GM12872 (cell line): ENCODE data around the gene TM4SF5.

Experiments
- TF ChIP-seq, protein P1 (sequence below): IDR thresholded peaks from 3 replicates; pipeline ENCODE4 v1.5.1; 2011; ENCODE audit warnings: low read depth, mild to moderate bottlenecking, low read length, moderate library complexity; ENCODE audit not compliant: insufficient read depth

The TM4SF5 gene

DNA sequence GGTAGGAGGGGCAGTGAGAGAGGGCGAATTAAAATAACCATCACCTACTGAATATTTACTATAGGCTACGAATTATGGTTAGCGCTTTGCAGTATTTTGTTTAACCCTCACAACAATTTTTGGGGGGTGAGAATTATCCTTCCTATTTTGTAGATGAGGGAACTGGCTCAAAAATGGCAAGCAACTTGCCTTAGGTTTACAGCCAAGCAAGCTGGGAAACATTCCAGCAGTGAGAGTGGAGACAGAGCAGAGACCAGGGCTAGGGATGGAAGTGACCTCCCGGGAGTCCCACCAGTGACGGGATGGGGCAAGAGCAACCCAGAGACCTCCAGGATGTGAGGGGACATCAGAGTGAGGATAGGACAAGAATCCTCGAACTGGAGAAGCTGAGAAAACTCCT, 14.8 kb downstream of the TM4SF5 start:
- TF ChIP-seq, protein P1, sequence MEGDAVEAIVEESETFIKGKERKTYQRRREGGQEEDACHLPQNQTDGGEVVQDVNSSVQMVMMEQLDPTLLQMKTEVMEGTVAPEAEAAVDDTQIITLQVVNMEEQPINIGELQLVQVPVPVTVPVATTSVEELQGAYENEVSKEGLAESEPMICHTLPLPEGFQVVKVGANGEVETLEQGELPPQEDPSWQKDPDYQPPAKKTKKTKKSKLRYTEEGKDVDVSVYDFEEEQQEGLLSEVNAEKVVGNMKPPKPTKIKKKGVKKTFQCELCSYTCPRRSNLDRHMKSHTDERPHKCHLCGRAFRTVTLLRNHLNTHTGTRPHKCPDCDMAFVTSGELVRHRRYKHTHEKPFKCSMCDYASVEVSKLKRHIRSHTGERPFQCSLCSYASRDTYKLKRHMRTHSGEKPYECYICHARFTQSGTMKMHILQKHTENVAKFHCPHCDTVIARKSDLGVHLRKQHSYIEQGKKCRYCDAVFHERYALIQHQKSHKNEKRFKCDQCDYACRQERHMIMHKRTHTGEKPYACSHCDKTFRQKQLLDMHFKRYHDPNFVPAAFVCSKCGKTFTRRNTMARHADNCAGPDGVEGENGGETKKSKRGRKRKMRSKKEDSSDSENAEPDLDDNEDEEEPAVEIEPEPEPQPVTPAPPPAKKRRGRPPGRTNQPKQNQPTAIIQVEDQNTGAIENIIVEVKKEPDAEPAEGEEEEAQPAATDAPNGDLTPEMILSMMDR, result no peak

DNA sequence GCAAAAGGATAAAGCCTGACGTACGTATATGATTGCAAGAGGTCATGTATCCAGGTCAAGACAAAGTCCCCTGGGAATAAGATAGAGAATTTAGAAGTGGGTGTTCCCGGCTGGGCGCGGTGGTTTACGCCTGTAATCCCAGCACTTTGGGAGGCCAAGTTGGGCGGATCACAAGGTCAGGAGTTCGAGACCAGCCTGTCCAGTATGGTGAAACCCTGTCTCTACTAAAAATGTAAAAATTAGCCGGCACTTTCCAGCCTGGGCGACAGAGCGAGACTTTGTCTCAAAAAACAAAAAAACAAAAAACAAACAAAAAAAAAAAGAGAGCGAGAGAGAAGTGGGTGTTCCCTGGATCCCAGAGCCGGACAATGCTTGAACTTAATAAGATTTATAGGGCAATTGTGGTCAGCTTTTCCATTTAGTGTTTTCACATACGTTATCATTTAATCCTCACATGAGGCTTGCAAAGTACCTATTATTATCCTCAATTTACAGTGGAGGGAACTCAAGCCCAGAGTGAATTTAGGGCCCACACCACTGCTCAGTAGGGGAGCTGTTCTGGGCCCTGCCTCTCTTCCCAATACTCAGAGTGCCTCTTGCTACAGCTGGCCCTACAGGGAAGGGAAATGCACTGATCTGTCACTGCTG, 16.6 kb downstream of the TM4SF5 start:
- TF ChIP-seq, protein P1, result no peak

DNA sequence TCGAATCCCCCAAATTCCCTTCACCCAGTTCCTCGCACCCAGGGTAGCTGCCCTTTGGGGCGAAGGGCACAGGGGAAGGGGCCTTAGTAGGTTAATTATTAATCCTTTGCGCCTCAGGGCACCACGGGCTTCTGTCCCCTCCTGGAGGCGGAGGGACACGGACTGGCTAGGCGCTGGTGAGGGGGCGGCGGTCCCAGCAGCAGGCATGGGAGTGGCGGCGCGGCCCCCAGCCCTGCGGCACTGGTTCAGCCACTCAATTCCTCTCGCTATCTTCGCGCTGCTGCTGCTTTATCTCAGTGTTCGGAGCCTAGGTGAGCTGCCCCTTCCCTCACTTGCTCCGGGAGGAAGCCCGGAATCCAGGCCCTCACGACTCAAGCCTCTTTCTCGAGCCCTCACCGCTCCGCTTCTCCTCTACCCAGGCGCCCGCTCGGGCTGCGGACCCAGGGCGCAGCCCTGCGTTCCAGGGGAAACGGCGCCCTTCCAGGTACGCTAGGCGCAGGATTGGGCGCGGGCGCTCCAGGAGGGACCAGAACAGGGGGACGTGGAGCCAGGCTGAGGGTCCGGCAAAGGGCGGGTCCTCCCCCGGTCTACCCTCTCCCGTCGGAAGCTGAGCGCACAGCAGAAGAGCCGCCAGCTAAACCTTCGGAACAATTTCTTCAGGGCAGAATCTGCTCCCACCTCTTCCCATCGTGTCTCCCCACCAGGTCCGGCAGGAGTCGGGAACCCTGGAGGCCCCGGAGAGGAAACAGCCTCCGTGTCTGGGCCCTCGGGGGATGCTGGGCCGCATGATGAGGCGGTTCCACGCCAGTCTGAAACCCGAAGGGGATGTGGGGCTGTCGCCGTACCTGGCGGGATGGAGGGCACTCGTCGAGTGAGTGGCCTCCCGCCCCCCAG, 17.4 kb downstream of the TM4SF5 start, which contains the start of gene GLTPD2:
Gene GLTPD2, plus strand, starts transcription at position 158 of the 894 bp plus-strand sequence. Its CDS starts 48 bp downstream, at position 206.
- TF ChIP-seq, protein P1, result no peak

DNA sequence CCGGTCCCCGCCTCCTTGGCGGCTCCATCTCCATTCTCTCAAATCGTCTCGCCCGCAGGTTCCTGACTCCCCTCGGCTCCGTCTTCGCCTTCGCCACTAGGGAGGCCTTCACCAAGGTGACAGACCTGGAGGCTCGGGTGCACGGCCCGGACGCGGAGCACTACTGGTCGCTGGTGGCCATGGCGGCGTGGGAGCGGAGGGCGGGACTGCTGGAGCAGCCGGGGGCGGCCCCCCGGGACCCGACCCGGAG, 17.9 kb downstream of the TM4SF5 start:
- TF ChIP-seq, protein P1, result no peak

DNA sequence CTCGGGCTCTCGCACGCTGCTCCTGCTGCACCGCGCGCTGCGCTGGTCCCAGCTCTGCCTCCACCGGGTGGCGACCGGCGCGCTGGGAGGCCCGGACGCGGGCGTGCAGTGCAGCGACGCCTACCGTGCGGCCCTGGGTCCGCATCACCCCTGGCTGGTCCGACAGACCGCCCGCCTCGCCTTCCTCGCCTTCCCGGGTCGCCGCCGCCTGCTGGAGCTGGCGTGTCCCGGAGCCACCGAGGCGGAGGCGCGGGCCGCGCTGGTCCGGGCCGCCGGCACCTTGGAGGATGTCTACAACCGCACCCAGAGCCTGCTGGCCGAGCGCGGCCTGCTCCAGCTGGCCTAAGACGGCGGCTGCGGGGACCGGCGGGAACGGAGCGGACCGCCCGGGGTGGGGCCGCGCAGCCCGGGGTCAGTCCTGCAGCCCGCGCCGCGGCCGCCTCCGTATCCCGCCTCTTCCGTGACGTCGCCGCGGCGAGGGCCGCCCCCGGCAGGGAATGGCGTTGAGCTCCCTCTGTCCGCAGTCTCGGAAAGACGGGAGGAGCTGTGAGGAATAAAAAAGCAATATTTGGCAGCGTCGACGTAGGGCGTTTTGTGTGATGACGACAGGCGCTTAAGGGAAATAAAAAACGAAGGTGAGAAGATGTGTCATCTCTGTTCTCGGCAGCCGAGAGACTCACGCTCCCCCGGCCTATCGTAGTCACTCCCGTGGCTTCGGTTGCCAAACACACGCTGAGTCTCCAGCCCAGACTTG, 18.4 kb downstream of the TM4SF5 start:
- TF ChIP-seq, protein P1, result peak; percentile 78

DNA sequence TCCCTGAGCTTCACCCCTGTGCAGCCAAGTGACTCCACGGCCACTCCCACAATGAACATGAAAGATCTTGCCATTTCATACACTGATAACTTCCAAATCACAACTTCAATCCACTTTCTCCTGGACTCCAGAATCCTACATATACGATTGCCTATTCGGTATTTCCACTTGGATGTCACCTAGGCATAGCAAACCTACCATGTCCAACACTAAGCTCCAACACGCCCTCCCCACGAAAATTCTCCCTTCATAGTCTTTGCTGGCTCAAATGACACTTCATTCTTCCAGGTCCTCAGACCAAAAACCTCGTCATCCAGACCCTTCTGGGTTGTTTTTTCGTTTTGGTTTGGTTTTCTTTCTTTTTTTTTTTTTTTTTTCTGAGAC, 19.0 kb downstream of the TM4SF5 start:
- TF ChIP-seq, protein P1, result no peak

DNA sequence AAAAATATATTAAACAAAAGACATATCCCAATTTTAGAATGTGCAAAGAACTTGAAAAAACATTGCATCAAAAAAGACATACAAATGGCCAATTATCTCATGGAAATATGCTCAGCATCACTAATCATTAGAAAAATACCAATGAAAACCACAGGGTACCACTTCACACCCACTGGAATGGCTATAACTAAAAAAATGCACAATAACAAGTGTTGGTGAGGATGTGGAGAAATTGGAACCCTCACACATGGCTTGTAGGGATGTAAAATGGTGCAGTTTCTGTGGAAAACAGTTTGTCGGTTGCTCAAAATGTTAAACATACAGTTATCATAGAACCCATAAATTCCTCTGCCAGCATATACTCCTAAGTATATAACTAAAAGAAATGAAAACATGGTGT, 23.5 kb downstream of the TM4SF5 start:
- TF ChIP-seq, protein P1, result no peak
